ENCODE results near the gene INA. TPM values are rescaled to one million over a fixed set of nuclear protein-coding genes. Genes with fewer than 3 reads are reported as not detected.

The INA gene
- total RNA-seq, 4 donors from 2014 or later = not detected

- TF ChIP-seq, protein P1, sequence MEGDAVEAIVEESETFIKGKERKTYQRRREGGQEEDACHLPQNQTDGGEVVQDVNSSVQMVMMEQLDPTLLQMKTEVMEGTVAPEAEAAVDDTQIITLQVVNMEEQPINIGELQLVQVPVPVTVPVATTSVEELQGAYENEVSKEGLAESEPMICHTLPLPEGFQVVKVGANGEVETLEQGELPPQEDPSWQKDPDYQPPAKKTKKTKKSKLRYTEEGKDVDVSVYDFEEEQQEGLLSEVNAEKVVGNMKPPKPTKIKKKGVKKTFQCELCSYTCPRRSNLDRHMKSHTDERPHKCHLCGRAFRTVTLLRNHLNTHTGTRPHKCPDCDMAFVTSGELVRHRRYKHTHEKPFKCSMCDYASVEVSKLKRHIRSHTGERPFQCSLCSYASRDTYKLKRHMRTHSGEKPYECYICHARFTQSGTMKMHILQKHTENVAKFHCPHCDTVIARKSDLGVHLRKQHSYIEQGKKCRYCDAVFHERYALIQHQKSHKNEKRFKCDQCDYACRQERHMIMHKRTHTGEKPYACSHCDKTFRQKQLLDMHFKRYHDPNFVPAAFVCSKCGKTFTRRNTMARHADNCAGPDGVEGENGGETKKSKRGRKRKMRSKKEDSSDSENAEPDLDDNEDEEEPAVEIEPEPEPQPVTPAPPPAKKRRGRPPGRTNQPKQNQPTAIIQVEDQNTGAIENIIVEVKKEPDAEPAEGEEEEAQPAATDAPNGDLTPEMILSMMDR (IDR thresholded peaks at IDR 0.05; ENCODE audit: low read depth) = no peak
These were observed 6.0 kb downstream of the INA start for GRCh38 chr10:103282961-103283360.

- TF ChIP-seq, protein P1 (IDR thresholded peaks at IDR 0.05; ENCODE audit: low read depth) = no peak
These were observed 7.2 kb downstream of the INA start for GRCh38 chr10:103284170-103284569.

DNA sequence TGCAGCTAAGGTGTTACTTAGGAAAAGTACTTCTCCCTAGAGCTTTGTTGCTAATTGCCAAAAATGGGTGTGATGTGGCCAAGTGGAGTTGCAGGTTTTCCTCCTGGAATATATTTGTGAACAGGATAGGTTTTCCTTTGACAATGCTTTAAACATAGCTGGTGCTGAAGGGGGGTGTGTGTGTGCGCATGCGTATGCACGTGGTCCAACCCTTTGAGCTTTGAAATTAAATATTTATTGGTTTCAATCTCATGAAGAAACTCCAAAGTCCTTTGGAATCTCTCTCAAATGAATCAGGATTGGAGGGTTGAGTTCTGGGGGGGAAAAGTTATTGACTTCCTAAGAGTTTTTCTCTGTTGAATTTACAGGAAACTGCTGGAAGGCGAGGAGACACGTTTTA, 11.1 kb downstream of the INA start:
- TF ChIP-seq, protein P1 (IDR thresholded peaks at IDR 0.05; ENCODE audit: low read depth) = no peak

GRCh38 chr10:103291588-103291987, 14.7 kb downstream of the INA start:
- TF ChIP-seq, protein P1 (IDR thresholded peaks at IDR 0.05; ENCODE audit: low read depth) = no peak

DNA sequence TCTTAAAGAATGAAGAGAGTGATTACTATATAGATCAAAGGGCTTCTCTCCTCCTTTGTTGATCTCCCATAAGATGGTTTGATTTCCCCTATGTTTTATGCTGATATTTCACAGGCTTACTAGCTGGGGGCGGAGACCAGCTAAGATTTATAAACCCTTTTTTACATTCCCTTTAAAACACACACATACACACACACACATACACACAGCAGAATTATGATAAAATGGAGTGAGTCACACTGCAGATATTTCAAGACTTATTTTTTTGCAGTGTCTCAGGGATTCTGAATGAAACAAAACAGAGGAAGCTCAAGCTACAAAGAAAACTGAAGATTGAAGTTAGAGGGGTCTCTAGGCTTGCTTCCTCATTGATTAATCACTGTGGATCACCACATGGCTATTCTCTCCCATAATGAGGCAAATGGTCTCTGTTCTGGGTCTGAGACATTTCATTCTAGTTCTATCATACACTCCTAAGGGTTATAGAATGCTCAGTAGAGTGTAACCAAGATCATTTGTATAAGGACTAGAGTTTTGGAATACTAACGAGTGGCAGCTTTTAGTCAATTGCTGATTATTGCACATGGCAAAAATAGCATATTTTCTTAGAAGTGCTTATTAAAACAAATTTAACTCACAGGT, 18.6 kb downstream of the INA start:
- TF ChIP-seq, protein P1 (IDR thresholded peaks at IDR 0.05; ENCODE audit: low read depth) = no peak

- TF ChIP-seq, protein P1 (IDR thresholded peaks at IDR 0.05; ENCODE audit: low read depth) = no peak
These were observed 30.7 kb downstream of the INA start for GRCh38 chr10:103307594-103307993.

- TF ChIP-seq, protein P1 (IDR thresholded peaks at IDR 0.05; ENCODE audit: low read depth) = no peak
These were observed 33.3 kb downstream of the INA start for GRCh38 chr10:103310197-103310596.

Measured in subcutaneous adipose tissue (tissue), 4 donors.